HG03571 (cell line): ENCODE data around the gene ALDOA.
"Not testable (repeated sequence)": the region's sequence is repeated elsewhere in the genome, so short reads cannot be mapped to it uniquely, and the experiment has no call there.

Source experiments
- ATAC-seq: cut with Tn5 transposase; IDR thresholded peaks from one replicate; pipeline ENCODE4 v1.9.1; 2021; ENCODE audit not compliant: unreplicated experiment

Gene ALDOA

DNA sequence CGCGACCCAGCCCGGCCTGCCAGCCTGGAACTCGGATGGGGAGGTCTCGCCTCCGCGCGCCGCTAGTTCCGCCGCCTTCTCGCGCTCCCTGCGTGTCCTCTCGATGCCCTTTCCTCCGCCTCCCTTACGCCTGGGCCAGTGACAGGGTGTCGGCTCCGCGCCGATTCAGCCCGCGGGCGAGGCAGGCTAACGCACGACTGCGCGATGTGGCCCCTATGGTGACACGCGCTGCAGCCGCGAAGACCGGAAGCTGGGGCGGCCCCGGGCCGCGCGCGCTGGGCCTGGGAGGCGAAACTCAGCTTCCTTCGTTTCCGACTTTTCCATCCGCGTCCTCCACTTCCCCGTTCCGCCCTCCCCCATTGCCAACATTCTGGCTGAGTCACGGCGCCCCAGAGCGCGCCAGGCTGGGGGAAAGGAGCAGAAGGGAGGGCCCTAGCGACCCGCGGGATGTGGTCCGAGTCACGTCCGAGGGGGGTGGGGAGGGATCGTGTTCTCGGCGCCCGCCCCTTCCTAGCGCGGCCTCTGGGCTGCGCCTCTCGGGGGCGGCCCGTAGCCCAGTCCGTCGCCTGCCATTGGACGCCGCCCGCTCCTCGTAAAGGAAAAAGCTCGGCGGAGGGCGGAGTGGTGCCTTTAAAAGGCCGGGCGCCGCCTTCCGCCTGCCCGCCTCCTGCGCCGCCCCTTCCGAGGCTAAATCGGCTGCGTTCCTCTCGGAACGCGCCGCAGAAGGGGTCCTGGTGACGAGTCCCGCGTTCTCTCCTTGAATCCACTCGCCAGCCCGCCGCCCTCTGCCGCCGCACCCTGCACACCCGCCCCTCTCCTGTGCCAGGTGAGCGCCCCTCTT, at the start of gene ALDOA:
Gene ALDOA, plus strand, starts transcription at position 659 of the 841 bp plus-strand sequence. CDS start 1,138 bp downstream, outside the sequence.
- peak; percentile 76 for ATAC-seq

DNA sequence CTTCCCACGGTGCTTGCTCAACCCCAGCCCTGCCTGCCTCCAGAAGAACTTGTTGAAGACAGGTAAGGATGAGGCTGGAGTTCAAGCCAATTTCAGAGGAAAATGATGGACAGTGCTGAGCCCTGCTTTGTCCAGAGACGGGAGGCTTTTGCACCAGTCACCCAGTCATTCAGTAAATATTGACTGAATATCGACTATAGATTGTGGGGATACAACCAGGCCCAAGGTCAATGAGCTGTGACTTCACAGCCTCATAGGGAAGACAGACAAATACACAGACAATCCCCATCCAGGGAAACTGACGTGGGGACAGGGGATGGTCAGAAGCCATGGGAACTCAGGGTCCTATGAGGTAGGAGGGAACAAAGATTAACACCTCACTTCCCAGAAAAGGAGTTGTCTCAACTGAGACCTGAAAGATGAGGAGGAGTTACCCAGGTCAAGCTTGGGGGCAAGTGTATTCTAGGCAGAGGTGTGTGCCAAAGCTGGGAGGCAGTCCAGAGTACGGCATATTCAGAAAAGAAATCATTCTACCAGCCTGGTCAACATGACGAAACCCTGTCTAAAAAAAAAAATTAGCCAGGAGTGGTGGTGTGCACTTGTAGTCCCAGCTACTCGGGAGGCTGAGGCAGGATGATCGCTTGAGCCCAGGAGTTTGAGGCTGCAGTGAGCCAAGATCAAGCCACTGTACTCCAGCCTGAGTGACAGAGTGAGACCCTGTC, 48.8 kb upstream of the ALDOA start:
- ATAC-seq: no peak

DNA sequence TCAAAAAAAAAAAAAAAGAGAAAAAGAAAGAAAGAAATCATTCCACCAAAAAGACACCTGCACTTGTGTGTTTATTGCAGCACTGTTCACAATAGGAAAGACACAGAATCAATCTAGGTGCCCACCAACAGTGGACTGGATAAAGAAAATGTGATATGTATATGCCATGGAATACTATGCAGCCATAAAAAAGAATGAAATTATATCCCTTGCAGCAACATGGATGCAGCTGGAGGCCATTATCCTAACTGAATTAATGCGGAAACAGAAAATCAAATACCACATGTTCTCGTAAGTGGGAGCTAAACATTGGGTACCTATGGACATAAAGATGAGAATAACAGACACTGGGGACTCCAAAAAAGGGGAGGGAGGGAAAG, 48.3 kb upstream of the ALDOA start:
- no peak for ATAC-seq

DNA sequence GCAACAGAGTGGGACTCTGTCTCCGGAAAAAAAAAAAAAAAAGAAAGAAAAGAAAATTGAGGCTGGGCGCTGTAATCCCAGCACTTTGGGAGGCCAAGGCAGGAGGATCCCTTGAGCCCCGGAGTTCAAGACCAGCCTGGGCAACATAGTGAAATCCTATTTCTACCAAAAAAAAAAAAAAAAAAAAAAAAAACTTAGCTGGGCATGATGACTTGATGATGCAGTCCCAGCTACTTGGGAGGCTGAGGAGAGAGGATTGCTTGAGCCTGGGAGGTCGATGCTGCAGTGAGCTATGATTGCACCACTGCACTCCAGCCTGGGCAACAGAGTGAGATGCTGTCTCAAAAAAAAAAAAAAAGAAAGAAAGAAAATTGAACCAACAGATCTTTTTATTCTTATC, 47.6 kb upstream of the ALDOA start:
- ATAC-seq: not testable (repeated sequence)

DNA sequence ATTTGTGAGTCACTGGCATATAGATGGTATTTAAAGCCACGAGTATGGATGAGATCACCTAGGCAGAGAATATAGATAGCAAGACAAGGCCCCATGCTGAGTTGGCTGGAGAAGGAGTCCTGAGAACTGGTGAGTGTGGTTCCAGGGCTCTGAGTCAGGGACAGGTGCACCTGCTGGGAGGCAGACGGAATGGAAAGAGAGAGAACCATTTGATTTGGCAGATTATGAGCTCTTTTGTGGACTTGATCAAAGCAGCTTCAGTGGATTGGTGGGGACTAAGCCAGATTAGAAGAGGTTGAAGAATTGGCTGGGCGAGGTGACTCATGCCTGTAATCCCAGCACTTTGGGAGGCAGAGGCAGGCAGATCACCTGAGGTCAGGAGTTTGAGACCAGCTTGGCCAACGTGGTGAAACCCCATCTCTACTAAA, 46.8 kb upstream of the ALDOA start:
- ATAC-seq: no peak

GRCh38 chr16:30022887-30023286, 42.7 kb upstream of the ALDOA start, which contains the start of gene C16orf92:
Gene C16orf92 (plus strand): TSS chr16:30023198. CDS start chr16:30023341, 143 bp downstream.
- ATAC-seq: no peak

DNA sequence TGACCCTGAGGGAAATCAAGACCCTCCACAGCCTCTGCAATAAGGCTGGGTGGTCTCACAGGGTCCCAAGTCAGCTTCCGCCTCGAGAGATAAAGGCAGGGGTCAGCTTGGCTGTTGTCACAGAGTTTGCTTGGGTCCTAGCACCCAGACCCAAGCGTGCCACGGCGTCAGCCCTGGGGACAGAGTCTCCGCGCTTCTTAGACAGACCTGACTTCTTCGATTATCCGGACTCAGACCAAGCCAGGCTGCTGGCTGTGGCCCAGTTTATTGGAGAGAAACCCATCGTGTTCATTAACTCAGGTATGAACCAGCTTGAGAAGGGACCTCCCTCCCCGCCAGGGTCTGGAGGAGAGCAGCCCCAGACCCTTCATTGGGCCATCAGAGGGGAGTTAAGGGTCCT, 42.0 kb upstream of the ALDOA start:
- ATAC-seq: no peak

- no peak for ATAC-seq
Measured at GRCh38 chr16:30024451-30024850, 41.1 kb upstream of the ALDOA start.

DNA sequence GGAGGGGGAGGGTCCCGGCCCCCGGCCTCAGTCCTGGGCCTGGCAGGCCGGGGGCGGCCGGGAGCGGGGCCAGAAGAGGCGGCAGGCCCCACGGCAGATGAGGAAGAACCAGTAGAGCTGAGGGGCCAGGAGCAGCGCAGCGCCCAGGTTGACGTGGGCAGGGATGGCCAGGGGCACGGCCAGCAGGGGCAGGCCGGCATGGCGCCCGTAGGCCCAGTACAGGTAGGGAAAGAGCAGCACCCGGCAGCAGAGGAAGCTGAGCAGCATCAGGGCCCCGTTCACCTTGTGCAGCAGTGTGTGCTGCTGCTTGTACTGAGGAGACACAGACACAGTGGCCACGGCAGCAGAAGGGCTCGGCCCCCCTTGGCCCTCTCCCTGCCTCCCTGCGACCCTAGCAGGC, 40.4 kb upstream of the ALDOA start:
- no peak for ATAC-seq

- ATAC-seq: no peak
Measured at GRCh38 chr16:30025574-30025973, 40.0 kb upstream of the ALDOA start.

DNA sequence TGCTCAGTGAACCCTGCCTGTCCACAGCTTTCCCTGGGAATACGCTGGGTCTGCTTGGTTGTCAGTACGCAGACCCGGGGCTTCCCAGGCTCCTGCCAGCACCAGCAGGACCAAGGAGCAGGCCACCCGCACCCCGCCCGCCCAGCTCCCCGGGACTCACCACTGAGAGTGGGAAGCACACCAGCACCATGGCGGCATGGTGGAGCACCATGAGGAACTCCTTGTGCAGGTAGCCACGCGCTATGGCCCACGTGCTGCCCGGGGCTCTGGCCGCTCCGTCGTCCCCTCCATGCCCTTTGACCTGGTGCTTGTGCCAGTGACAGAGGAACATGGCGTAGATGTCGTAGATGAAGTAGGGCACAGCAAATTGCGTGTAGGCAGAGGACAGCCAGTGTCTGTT, 39.1 kb upstream of the ALDOA start:
- no peak for ATAC-seq

- ATAC-seq: no peak
Measured at GRCh38 chr16:30027588-30028437, 37.7 kb upstream of the ALDOA start.

DNA sequence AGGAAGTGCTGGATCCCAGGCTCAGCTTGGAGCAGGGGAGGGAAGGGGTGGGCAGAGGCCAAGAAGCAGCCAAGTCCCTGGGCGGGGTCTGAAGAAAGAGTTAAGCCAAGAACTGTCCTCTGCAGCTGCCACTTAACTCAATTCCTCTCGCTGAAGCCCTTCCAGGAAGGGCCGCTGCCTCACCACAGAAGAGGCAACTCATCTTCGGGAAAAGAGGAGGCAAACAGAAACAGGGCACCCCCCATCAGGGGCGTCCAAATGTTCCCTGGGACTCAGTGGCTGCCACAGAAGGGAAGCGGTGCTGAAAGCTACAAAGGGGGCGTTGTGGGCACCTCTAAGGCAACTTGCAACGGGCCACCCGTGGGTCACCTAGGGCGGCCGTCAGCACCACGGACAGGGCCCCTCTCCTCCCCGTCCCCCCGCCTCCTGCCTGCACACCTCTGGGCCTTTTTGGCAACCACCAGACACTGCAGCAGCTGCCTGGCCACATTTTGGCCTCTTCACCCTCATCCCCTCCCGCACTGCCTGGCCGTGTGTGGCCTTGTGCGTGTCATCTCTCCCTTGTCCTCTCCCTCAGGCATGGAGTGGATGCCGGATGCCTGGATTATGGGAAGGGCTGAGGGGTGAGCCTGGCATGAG, 37.0 kb upstream of the ALDOA start:
- no peak for ATAC-seq

GRCh38 chr16:30030011-30030685, 35.4 kb upstream of the ALDOA start:
- ATAC-seq: no peak

GRCh38 chr16:30030841-30031413, 34.6 kb upstream of the ALDOA start, which contains the start of gene TLCD3B:
Gene TLCD3B (minus strand): TSS chr16:30031271. CDS start chr16:30030527, 744 bp downstream.
- no peak for ATAC-seq

- ATAC-seq: no peak
Measured at GRCh38 chr16:30031477-30031918, 34.1 kb upstream of the ALDOA start.

DNA sequence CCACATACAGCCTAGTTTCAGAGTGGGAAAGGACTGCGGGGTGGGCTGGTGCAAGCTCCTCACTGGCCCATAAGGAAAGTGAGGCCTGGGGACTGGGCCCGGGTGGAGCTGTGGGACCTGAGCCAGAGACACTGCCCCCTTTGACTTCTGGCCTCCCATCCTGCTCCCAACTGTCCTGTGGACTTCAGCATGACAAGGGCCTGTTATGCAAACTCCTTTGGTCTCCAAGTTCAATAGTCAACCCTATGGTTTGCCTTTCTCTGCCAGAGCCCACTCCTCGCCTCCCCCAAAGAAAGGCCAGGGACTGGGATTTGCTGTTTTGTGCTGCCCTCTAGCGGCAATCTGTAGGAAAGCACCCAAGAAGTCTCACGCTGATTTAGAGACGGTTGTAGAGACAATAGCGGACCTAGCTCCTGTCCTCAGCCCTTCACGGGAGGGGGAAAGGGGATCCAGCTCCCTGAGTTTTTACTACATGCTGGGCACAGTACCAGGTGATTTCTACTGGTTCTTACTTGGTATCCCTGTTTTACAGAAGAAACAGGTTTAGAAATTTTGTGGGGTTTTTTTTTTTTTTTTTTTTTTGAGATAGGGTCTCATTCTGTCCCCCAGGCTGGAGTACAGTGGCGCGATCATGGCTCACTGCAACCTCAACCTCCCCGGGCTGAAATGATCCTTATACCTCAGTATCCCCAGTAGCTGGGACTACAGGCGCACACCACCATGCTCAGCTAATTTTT, 33.3 kb upstream of the ALDOA start:
- no peak for ATAC-seq

DNA sequence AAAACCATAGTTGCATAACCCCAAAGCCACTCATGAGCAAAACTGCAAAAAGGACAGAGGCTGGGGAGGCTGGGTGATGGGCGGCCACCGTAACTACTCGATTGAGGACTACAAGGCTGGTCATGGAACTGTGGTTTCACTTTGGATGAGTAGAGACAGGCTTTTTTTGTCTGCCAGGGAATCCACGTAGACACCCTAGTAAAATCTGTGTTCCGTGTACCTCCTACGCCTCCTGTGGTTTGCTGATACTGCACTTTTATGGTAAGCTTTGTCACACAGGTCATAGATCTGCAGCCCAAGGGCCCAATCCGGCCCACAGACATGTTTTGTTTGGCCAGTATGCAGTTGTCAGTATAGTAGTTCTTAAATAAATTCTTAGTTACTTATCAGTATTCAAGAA, 32.3 kb upstream of the ALDOA start:
- no peak for ATAC-seq

GRCh38 chr16:30040221-30040620, 25.3 kb upstream of the ALDOA start:
- ATAC-seq: no peak
